Bronchial epithelial cell (primary cell): Measurements from ENCODE around the gene INAFM1. TPM values are rescaled to one million over a fixed set of nuclear protein-coding genes. Genes with fewer than 3 reads are reported as not detected.

Experiments used
- DNase-seq: peaks from one replicate; pipeline ENCODE4 v3.0.0-alpha.2; 2010; ENCODE audit warnings: low read depth
- FAIRE-seq: peaks from 2 replicates; lab custom pipeline; 2011; peaks lifted over from hg19 to GRCh38; lab: Jason Lieb, UNC
- H3K27me3 ChIP-seq: 2 replicates; pipeline ENCODE4 v1.5.1; 2011; ENCODE audit warnings: low read length; ENCODE audit not compliant: control insufficient read depth, insufficient read depth
- H3K36me3 ChIP-seq: 2 replicates; pipeline ENCODE4 v1.5.1; 2011; ENCODE audit warnings: low read length; ENCODE audit not compliant: control insufficient read depth, insufficient read depth
- H3K4me3 ChIP-seq: 2 replicates; pipeline ENCODE4 v1.5.1; 2011; ENCODE audit warnings: mild to moderate bottlenecking, low read depth, low read length, control low read depth
- CTCF ChIP-seq: IDR thresholded peaks from 2 replicates; pipeline ENCODE4 v1.5.1; 2011; ENCODE audit warnings: mild to moderate bottlenecking, moderate library complexity, low read length, control low read depth, inconsistent platforms; ENCODE audit not compliant: insufficient read depth, severe bottlenecking
- total RNA-seq: library from RNA; depleted of rRNA; stranded (reverse); fragments of >200 nt; gene quantifications from 2 replicates; pipeline ENCODE4 v1.2.1, GENCODE V29; 2014

The INAFM1 gene
- total RNA-seq, 1 donor from 2014 or later = 0.53 TPM

DNA sequence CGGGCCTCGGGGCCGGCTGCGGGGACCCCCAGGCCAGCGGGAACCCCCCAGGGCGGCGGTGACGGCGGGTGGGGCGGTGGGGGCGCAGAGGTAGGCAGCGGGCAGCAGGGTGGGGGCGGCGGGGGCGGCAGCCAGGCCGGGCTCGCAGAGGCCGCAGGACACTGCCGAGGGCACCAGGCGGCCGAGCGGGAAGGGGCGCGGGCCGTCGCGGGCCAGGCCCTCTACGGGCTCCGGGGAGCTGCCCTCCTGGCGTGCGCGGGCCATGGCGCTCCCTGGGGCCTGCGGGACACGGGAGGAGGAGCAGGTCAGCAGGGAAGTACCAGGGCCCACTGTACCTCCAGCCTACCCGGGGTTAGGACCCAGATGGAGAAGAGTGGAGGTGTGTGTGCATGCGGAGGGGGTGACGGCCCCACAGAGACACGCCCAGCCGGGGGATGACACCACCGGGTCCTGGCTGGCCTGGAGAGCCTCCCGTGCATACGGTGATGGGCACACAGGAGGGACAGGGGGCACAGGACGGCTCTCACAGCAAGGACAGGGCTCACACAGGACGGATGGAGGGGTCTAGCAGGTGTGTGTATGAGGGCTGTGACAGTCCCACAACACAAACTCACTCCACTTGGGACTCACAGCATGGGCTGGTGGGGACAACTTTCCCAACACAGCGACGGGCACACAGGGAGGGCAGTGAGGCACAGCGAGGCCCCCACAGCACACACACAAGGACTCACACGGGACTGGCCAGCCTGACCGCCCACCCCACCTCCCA lies 46.3 kb upstream of the INAFM1 start:
- DNase-seq (no peak), FAIRE-seq (no peak)
- no peaks in the 10 kb centered on the region for H3K27me3 ChIP-seq
- H3K36me3 ChIP-seq = peaks cover 7% of the 10 kb centered on the region
- TF ChIP-seq CTCF = no peak
- peak overlapping the region; percentile 78 for H3K4me3 ChIP-seq

GRCh38 chr19:47228937-47229675 lies 45.6 kb upstream of the INAFM1 start:
- FAIRE-seq (peak; percentile 18), DNase-seq (no peak)
- H3K4me3 ChIP-seq = peak overlapping the region; percentile 78
- TF ChIP-seq CTCF = no peak
- no peaks in the 10 kb centered on the region for H3K27me3 ChIP-seq
- H3K36me3 ChIP-seq = peaks cover 7% of the 10 kb centered on the region

GRCh38 chr19:47229676-47230053 lies 45.0 kb upstream of the INAFM1 start:
- no peak for TF ChIP-seq CTCF
- H3K4me3 ChIP-seq = peak overlapping the region; percentile 78
- DNase-seq (no peak), FAIRE-seq (no peak)
- no peaks in the 10 kb centered on the region for H3K27me3 ChIP-seq
- H3K36me3 ChIP-seq = peaks cover 7% of the 10 kb centered on the region

DNA sequence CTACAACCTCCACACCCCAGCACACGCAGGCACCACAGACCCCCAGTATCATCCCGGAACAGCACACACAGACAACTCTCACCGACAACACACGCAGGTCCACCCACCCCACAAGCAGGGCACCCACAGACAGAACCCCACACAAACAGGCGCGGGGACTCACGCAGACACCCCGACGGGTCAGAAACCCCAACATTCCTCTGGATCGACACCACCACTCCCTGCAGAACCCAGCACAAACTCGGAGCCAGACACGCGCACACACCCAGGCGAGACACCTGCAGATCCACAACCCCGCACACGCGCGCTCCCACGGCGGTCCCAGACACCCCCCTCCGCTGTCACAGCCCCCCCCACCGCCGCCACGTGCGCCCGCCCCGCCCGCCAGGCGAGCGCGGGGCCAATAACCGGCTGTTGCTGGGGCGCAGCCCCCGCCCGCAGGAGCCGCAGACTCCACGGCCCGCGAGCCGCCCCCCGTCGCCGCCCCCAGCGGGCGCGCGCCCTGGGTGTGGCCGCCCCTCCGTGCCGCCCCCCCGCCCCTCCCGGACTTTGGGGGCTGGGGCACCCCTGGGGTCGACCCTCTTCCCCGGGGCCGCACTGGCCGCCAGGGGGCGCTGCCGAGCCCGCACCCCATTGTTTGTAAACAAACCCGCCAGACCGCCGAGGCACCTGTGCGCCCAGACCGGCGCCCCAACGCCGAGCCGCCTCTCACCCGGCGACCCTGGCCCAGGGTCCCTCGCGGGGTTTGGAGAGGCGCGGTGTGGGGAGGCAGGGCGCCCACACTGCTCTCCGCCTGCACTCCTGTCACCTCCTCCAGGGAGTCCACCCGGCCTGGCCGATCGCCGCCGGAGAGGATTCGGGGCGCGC lies 44.4 kb upstream of the INAFM1 start:
- DNase-seq = no peak
- no peak for FAIRE-seq

DNA sequence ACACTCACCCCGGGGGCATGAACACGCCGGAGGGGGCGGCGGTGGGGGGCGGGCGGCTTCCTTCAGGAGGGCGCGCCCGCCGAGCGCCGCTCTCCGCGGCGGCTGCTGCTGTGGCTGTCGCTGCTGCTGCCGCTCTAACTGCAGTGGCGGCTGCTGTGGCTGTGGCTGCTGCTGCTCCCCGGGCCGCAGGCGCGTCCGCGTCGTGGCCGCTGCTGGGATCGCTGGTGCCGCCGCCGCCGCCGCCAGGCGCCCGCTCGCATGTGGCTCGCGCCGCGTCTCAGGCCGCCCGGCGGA lies 43.8 kb upstream of the INAFM1 start, which contains the start of gene BBC3:
Gene BBC3 (minus strand): TSS at position 279 of the 294 bp plus-strand sequence. CDS start 2,768 bp downstream, outside the sequence.
- Histone ChIP-seq H3K4me3 (peak within 1 kb of the TSS; percentile 78), H3K36me3 (no peaks in the 10 kb centered on the region), H3K27me3 (no peaks in the 10 kb centered on the region)
- FAIRE-seq (no peak), DNase-seq (no peak)
- TF ChIP-seq CTCF = no peak

More for the DNA sequence above, 44.4 kb upstream of the INAFM1 start:
- Histone ChIP-seq H3K36me3 (peaks cover 4% of the 10 kb centered on the region), H3K4me3 (peak overlapping the region; percentile 78), H3K27me3 (no peaks in the 10 kb centered on the region)
- peak; percentile 74 for TF ChIP-seq CTCF
